OCI-LY3 (cell line): Measurements from ENCODE around the gene UST.

Experiments
- H2AFZ ChIP-seq: fragments of 200-600, 300-600 bp; shearing (Covaris generic); 2 replicates; pipeline ENCODE4 v1.6.0; 2014; ENCODE audit warnings: antibody characterized with exemption, low read depth, low read length
- H3K27ac ChIP-seq: fragments of 200-600, 300-600 bp; sonication (generic); 2 replicates; pipeline ENCODE4 v1.5.1; 2014; ENCODE audit warnings: mild to moderate bottlenecking, low read length, moderate library complexity, mixed read lengths
- H3K27me3 ChIP-seq: fragments of 200-600, 300-600 bp; sonication (generic); 2 replicates; pipeline ENCODE4 v1.6.1; 2014; ENCODE audit warnings: low read depth, low read length, mixed read lengths
- H3K36me3 ChIP-seq: fragments of 200-600, 300-600 bp; sonication (generic); replicated peaks from 2 replicates; pipeline ENCODE3; 2014; ENCODE audit warnings: low read depth, low read length, mixed read lengths
- H3K4me1 ChIP-seq: fragments of 300-600, 200-600 bp; sonication (generic); 2 replicates; pipeline ENCODE4 v1.6.1; 2014; ENCODE audit warnings: low read length, mixed read lengths
- H3K4me2 ChIP-seq: fragments of 200-600, 300-600 bp; sonication (generic); 2 replicates; pipeline ENCODE4 v1.6.1; 2014; ENCODE audit warnings: low read length, mixed read lengths
- H3K4me3 ChIP-seq: fragments of 300-600, 200-600 bp; sonication (generic); 2 replicates; pipeline ENCODE4 v1.5.1; 2014; ENCODE audit warnings: antibody characterized with exemption, mild to moderate bottlenecking, low read length, moderate library complexity
- H3K79me2 ChIP-seq: fragments of 300-600, 200-600 bp; shearing (Covaris generic); 2 replicates; pipeline ENCODE4 v1.6.1; 2014; ENCODE audit warnings: mild to moderate bottlenecking, low read length, mixed read lengths
- H3K9ac ChIP-seq: fragments of 300-600, 200-600 bp; shearing (Covaris generic); 2 replicates; pipeline ENCODE4 v1.6.0; 2014; ENCODE audit warnings: mild to moderate bottlenecking, low read length, moderate library complexity
- H3K9me3 ChIP-seq: fragments of 200-600, 300-600 bp; shearing (Covaris generic); 2 replicates; pipeline ENCODE4 v1.6.1; 2014; ENCODE audit warnings: low read length, mixed read lengths; ENCODE audit not compliant: insufficient read depth
- H4K20me1 ChIP-seq: fragments of 200-600, 300-600 bp; sonication (generic); 2 replicates; pipeline ENCODE4 v1.6.1; 2016; ENCODE audit warnings: low read length, mixed read lengths; ENCODE audit not compliant: insufficient read depth
- EZH2phosphoT487 ChIP-seq: fragments of 200-600 bp; shearing (Covaris generic); IDR thresholded peaks from 2 replicates; pipeline ENCODE4 v1.6.1; 2018; ENCODE audit warnings: antibody characterized with exemption, mixed run types, low read depth
- TF ChIP-seq, protein P1 (sequence below): fragments of 200-600, 300-600 bp; sonication (generic); IDR thresholded peaks from 2 replicates; pipeline ENCODE4 v1.5.1; 2014; ENCODE audit warnings: antibody characterized with exemption, low read length, low read depth

Gene UST

DNA sequence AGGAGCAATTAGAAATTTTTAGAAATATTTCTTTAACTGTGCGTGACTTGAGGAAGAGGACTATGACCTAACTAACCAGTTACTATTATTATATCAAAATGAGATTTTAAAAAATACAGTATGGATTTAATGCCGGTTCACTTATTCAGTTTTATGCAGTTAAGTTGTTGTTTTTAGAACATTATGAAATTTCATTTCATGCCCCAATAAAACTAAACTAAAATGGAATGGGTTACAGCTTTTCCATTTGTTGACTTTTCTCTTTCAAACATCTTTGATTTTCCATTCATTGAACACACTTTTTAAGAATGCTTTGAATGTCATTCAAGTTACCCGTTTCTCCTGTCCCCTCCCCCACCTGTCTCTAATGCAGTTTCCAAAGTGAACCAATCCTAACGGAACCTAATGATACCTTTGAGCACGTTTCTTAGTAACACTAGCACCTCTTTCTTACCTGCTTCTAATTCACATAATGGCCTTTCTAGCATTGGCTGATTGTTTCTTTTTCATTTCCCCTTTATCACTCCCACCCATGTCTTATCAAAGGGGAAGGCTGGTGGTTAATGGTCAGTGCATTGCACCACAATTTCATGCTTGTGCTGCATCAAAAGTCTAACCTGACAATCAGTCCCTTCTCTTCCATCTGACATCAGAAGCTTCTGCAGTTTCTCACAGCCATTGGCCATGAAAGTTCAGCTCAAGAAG lies 308.5 kb downstream of the UST start:
- peak overlapping the region; percentile 49; the same call in 1 of the 2 replicates for H3K9ac ChIP-seq
- no peak overlapping the region; the same call in 1 of the 2 replicates for H2AFZ ChIP-seq
- peak overlapping the region; percentile 84 for H3K27ac ChIP-seq
- no peaks in the 10 kb centered on the region for H3K79me2 ChIP-seq
- peaks cover 5% of the 10 kb centered on the region for H3K36me3 ChIP-seq
- no peak for TF ChIP-seq EZH2phosphoT487
- TF ChIP-seq, protein P1, sequence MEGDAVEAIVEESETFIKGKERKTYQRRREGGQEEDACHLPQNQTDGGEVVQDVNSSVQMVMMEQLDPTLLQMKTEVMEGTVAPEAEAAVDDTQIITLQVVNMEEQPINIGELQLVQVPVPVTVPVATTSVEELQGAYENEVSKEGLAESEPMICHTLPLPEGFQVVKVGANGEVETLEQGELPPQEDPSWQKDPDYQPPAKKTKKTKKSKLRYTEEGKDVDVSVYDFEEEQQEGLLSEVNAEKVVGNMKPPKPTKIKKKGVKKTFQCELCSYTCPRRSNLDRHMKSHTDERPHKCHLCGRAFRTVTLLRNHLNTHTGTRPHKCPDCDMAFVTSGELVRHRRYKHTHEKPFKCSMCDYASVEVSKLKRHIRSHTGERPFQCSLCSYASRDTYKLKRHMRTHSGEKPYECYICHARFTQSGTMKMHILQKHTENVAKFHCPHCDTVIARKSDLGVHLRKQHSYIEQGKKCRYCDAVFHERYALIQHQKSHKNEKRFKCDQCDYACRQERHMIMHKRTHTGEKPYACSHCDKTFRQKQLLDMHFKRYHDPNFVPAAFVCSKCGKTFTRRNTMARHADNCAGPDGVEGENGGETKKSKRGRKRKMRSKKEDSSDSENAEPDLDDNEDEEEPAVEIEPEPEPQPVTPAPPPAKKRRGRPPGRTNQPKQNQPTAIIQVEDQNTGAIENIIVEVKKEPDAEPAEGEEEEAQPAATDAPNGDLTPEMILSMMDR = no peak
- H3K27me3 ChIP-seq = no peaks in the 10 kb centered on the region
- H3K4me1 ChIP-seq = peaks cover 73% of the 10 kb centered on the region
- no peaks in the 10 kb centered on the region; the same call in 1 of the 2 replicates for H3K9me3 ChIP-seq
- H3K4me3 ChIP-seq = peak overlapping the region; percentile 27
- peak overlapping the region; percentile 61 for H3K4me2 ChIP-seq
- no peaks in the 10 kb centered on the region for H4K20me1 ChIP-seq

DNA sequence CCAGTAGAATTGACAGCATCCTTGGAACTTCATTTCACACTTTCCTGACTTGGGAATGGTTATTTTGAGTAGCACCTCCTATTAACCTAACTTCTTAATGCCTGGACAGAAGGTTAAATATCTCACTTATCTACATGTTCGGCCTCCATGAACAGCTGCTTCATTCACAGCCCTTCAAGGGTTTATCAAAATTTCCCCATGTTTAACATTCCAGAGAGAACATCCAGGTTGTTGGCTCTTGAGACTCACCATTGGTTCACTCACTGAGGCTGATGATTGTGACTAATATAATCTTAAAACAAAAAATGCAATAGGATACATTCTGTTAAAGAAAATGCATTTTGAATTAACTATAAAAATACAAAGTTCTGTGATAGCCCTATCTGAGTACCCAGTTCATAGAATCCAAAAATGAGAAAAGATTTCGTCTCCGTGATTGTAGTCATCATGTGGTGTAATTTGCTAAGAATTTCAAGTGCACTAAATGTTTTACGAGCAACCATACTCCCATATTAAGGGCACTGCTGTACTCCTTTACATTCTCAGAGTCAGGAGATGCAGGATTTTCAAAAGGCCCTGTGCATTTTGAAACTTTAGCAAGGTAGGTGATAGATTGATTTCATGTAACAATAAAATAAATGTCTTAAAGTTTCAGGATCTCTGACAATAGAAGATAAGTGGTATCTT lies 310.1 kb downstream of the UST start:
- Histone ChIP-seq H3K36me3 (peaks cover 5% of the 10 kb centered on the region), H4K20me1 (no peaks in the 10 kb centered on the region), H3K4me1 (peaks cover 87% of the 10 kb centered on the region), H3K9me3 (no peaks in the 10 kb centered on the region; the same call in 1 of the 2 replicates), H2AFZ (no peak overlapping the region), H3K9ac (no peak overlapping the region), H3K27me3 (no peaks in the 10 kb centered on the region), H3K4me3 (no peak overlapping the region), H3K4me2 (no peak overlapping the region), H3K27ac (no peak overlapping the region), H3K79me2 (no peaks in the 10 kb centered on the region)
- no peak for TF ChIP-seq EZH2phosphoT487
- TF ChIP-seq, protein P1 = no peak

DNA sequence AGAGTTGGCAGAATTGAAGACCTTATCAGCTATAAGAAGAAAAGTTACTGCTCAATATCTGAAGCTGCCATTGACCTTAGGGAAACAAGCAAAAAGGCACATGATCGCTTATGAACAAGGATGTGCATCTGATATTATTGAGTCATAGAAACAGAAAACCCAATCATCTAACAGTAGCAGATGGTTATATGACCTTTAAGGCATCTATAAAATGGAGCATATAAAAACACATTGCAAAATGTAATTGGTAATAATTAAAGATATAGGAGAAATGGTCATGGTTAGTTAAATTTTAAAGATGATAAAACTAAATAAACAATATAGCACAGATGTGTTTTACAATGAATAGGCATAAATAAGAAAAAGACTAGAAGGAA lies 310.6 kb downstream of the UST start:
- Histone ChIP-seq H3K27me3 (no peaks in the 10 kb centered on the region), H3K4me2 (no peak overlapping the region), H4K20me1 (no peaks in the 10 kb centered on the region), H3K4me1 (peaks cover 87% of the 10 kb centered on the region), H3K9me3 (no peaks in the 10 kb centered on the region; the same call in 1 of the 2 replicates), H2AFZ (no peak overlapping the region), H3K9ac (no peak overlapping the region), H3K27ac (no peak overlapping the region), H3K36me3 (peaks cover 5% of the 10 kb centered on the region), H3K4me3 (no peak overlapping the region), H3K79me2 (no peaks in the 10 kb centered on the region)
- no peak for TF ChIP-seq EZH2phosphoT487
- TF ChIP-seq, protein P1 = no peak

DNA sequence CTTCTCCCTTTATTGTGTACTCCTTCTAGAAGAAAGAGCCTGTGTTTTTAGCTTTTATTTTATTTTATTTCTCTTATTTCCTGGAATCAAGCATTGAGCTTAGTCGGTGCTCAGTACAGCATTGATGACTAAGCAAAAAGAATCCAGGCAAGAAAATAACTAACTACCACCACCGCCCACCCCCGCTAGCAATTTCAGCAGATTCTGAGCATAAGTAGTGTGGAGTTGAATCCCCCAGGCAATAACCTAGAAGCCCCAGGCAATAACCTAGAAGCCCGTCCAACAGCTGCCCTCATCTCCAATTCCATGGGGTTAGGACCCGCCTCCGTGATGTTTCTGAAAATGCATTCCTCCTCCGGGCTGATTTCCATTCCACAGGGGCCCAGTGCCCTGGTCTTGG lies 312.7 kb downstream of the UST start:
- H4K20me1 ChIP-seq = no peaks in the 10 kb centered on the region
- H3K27ac ChIP-seq = no peak overlapping the region
- H3K4me3 ChIP-seq = no peak overlapping the region
- 0 out of 2 replicates have a peak overlapping the region, but pooled peaks have one; percentile 56 for H3K4me2 ChIP-seq
- no peaks in the 10 kb centered on the region for H3K79me2 ChIP-seq
- peak overlapping the region; percentile 30; the same call in 1 of the 2 replicates for H3K9ac ChIP-seq
- H3K9me3 ChIP-seq = no peaks in the 10 kb centered on the region
- TF ChIP-seq, protein P1 = no peak
- no peak for TF ChIP-seq EZH2phosphoT487
- H2AFZ ChIP-seq = no peak overlapping the region
- H3K27me3 ChIP-seq = no peaks in the 10 kb centered on the region
- H3K4me1 ChIP-seq = peaks cover 88% of the 10 kb centered on the region
- no peaks in the 10 kb centered on the region for H3K36me3 ChIP-seq
